Kidney (tissue), 14 donors: ENCODE results near the gene WDR89. TPM values are rescaled to one million over a fixed set of nuclear protein-coding genes. Genes with fewer than 3 reads are reported as not detected.

ENCODE experiments used
- DNase-seq, 5 donors: peaks; one replicate each; pipeline ENCODE4 v3.0.0-alpha.2; 2013 to 2020
- FAIRE-seq: peaks from 2 replicates; lab custom pipeline; 2012; peaks lifted over from hg19 to GRCh38; lab: Jason Lieb, UNC
- H3K27ac ChIP-seq, 2 donors: one replicate each; pipeline ENCODE4 v1.7.0; 2013; ENCODE audit warnings: low read depth in 2 of 2, low read length in 2 of 2, inconsistent platforms in 1 of 2
- H3K27me3 ChIP-seq: one replicate; pipeline ENCODE4 v1.7.1; 2013; ENCODE audit warnings: low read length, inconsistent platforms; ENCODE audit not compliant: control insufficient read depth, insufficient read depth
- H3K36me3 ChIP-seq, 3 donors: one replicate each; pipeline versions ENCODE4 v1.7.0 to v1.7.1; 2013; ENCODE audit warnings: low read length in 3 of 3, control low read depth in 1 of 3, inconsistent platforms in 1 of 3; ENCODE audit not compliant: insufficient read depth in 3 of 3, control insufficient read depth in 2 of 3
- H3K4me1 ChIP-seq, 3 donors: one replicate each; pipeline versions ENCODE4 v1.7.0 to v1.7.1; 2013; ENCODE audit warnings: low read length in 3 of 3, inconsistent platforms in 1 of 3, low read depth in 1 of 3; ENCODE audit not compliant: control insufficient read depth in 2 of 3, insufficient read depth in 2 of 3
- H3K4me3 ChIP-seq, 3 donors: one replicate each; pipeline versions ENCODE4 v1.7.0 to v1.8.1; 2013; ENCODE audit warnings: low read length in 3 of 3, control low read depth in 1 of 3, inconsistent platforms in 1 of 3
- H3K9ac ChIP-seq, 3 donors: one replicate each; pipeline versions ENCODE4 v1.7.0 to v1.7.1; 2013; ENCODE audit warnings: low read length in 3 of 3, control low read depth in 1 of 3, inconsistent platforms in 1 of 3
- H3K9me3 ChIP-seq, 3 donors: one replicate each; pipeline versions ENCODE4 v1.7.0 to v1.7.1; 2013; ENCODE audit warnings: low read length in 3 of 3, control low read depth in 1 of 3, inconsistent platforms in 1 of 3; ENCODE audit not compliant: control insufficient read depth in 2 of 3, insufficient read depth in 1 of 3
- intact Hi-C: fragments of 100-400 bp; cut with DNase I; formaldehyde crosslinking; loops from one replicate; pipeline ENCODE4 v1.11.1; 2022
- polyA plus RNA-seq: library from polyadenylated mRNA; stranded (reverse); fragments of 350-450 nt; fragmentation: Illumina TruSeq; extraction: RNeasy Lipid Tissue Mini Kit (QIAGEN cat#74804); gene quantifications from one replicate; pipeline ENCODE4 v1.2.3, GENCODE V29; 2014; ENCODE audit warnings: low read depth, low replicate concordance; ENCODE audit not compliant: insufficient read depth
- total RNA-seq: library from RNA; stranded (reverse); fragmentation: NEBNext Ultra II Directional; extraction: Animal tissue kit (Norgen Biotek cat#: 25700); gene quantifications from one replicate; pipeline ENCODE4 v1.2.1, GENCODE V29; 2021
- TF ChIP-seq, protein P1 (sequence below): IDR thresholded peaks from 3 replicates; pipeline ENCODE4 v1.5.1; 2012; ENCODE audit warnings: mild to moderate bottlenecking, moderate library complexity, borderline replicate concordance; ENCODE audit not compliant: insufficient read depth; ENCODE audit errors: extremely low read depth
- donor health status: control.
- donor health status: control.
- donor health status: control.
- donor health status: control.
- donor health status: control.
- donor health status: DM: yes; HTN: yes; CAD: no.
- donor health status: Normal renal cell carcinoma (clear cell type).

The WDR89 gene
- total and polyA plus RNA-seq, 2 donors from 2014 or later = 10.8 to 15.7 TPM

GRCh38 chr14:63562405-63562804 lies 79.3 kb downstream of the WDR89 start:
- Histone ChIP-seq H3K9me3 (no peaks in the 10 kb centered on the region), H3K27me3 (no peaks in the 10 kb centered on the region), H3K36me3 (no peaks in the 10 kb centered on the region), H3K9ac (no peak overlapping the region), H3K4me1 (no peaks in the 10 kb centered on the region), H3K4me3 (no peak overlapping the region), H3K27ac (no peak overlapping the region)
- intact Hi-C loops = no loop called here
- no peak for DNase-seq
- TF ChIP-seq, protein P1, sequence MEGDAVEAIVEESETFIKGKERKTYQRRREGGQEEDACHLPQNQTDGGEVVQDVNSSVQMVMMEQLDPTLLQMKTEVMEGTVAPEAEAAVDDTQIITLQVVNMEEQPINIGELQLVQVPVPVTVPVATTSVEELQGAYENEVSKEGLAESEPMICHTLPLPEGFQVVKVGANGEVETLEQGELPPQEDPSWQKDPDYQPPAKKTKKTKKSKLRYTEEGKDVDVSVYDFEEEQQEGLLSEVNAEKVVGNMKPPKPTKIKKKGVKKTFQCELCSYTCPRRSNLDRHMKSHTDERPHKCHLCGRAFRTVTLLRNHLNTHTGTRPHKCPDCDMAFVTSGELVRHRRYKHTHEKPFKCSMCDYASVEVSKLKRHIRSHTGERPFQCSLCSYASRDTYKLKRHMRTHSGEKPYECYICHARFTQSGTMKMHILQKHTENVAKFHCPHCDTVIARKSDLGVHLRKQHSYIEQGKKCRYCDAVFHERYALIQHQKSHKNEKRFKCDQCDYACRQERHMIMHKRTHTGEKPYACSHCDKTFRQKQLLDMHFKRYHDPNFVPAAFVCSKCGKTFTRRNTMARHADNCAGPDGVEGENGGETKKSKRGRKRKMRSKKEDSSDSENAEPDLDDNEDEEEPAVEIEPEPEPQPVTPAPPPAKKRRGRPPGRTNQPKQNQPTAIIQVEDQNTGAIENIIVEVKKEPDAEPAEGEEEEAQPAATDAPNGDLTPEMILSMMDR = no peak
- FAIRE-seq = no peak

- Histone ChIP-seq H3K27me3 (no peaks in the 10 kb centered on the region), H3K4me3 (no peak overlapping the region), H3K4me1 (no peaks in the 10 kb centered on the region), H3K9me3 (no peaks in the 10 kb centered on the region), H3K27ac (no peak overlapping the region), H3K36me3 (no peaks in the 10 kb centered on the region), H3K9ac (no peak overlapping the region)
- TF ChIP-seq, protein P1 = no peak
- intact Hi-C loops = no loop called here
- DNase-seq (no peak), FAIRE-seq (no peak)
Measured at GRCh38 chr14:63555572-63555971, 86.1 kb downstream of the WDR89 start.

- Histone ChIP-seq H3K36me3 (no peaks in the 10 kb centered on the region), H3K9ac (no peak overlapping the region), H3K9me3 (no peaks in the 10 kb centered on the region), H3K4me1 (no peaks in the 10 kb centered on the region), H3K4me3 (no peak overlapping the region), H3K27me3 (no peaks in the 10 kb centered on the region), H3K27ac (no peak overlapping the region)
- intact Hi-C loops = no loop called here
- DNase-seq (no peak), FAIRE-seq (no peak)
- TF ChIP-seq, protein P1 = no peak
Measured at GRCh38 chr14:63551332-63551731, 90.3 kb downstream of the WDR89 start.

GRCh38 chr14:63547798-63548335 lies 93.8 kb downstream of the WDR89 start:
- DNase-seq = peak in 1 of 5 donors; percentile 11
- no peaks in the 10 kb centered on the region for H3K27me3 ChIP-seq
- H3K36me3 ChIP-seq = no peaks in the 10 kb centered on the region
- no peaks in the 10 kb centered on the region for H3K9me3 ChIP-seq
- H3K4me3 ChIP-seq = no peak overlapping the region
- H3K9ac ChIP-seq = no peak overlapping the region
- TF ChIP-seq, protein P1 = no peak
- H3K4me1 ChIP-seq = no peaks in the 10 kb centered on the region
- H3K27ac ChIP-seq = no peak overlapping the region
- no peak for FAIRE-seq
- intact Hi-C loops = loop anchor here (10.0 kb wide), 1 partner anchor 163 kb away; no protein-coding TSS in a partner anchor
